H1 (cell line): ENCODE results near the gene ZFP2.

Experiments
- ATF2 ChIP-seq: IDR thresholded peaks from 2 replicates; pipeline ENCODE4 v1.6.1; 2012; ENCODE audit warnings: low read length, inconsistent platforms
- ATF3 ChIP-seq: IDR thresholded peaks from 2 replicates; pipeline ENCODE4 v1.6.1; 2011; ENCODE audit warnings: low read depth, mild to moderate bottlenecking, low read length; ENCODE audit not compliant: insufficient read depth
- CEBPB ChIP-seq: IDR thresholded peaks from 2 replicates; pipeline ENCODE4 v1.6.1; 2012; ENCODE audit warnings: low read depth, low read length
- CHD2 ChIP-seq: IDR thresholded peaks from 2 replicates; pipeline ENCODE4 v1.6.1; 2012; ENCODE audit warnings: low read length, improper control_type of control experiment
- CREB1 ChIP-seq: IDR thresholded peaks from 2 replicates; pipeline ENCODE4 v1.6.1; 2012; ENCODE audit warnings: inconsistent platforms
- CTCF ChIP-seq, 3 experiments: IDR thresholded peaks; 1 replicate in 2 of 3; 2 replicates in 1 of 3; pipeline versions ENCODE4 v1.5.1 to v1.6.1; 2011; ENCODE audit warnings: low read length in 3 of 3, mild to moderate bottlenecking in 3 of 3, inconsistent platforms in 2 of 3, low read depth in 1 of 3, moderate library complexity in 1 of 3; ENCODE audit not compliant: insufficient read depth in 1 of 3; ENCODE audit errors: control extremely low read depth in 1 of 3
- EP300 ChIP-seq, 2 experiments: IDR thresholded peaks; 1 replicate in 1 of 2; 2 replicates in 1 of 2; pipeline ENCODE4 v1.6.1; 2011 to 2012; ENCODE audit warnings: low read depth in 2 of 2, low read length in 2 of 2, mild to moderate bottlenecking in 2 of 2, borderline replicate concordance in 1 of 2, inconsistent platforms in 1 of 2, moderate library complexity in 1 of 2
- EZH2 ChIP-seq: fragments of 200-600 bp; sonication (generic); IDR thresholded peaks from 2 replicates; pipeline ENCODE4 v1.7.1; 2012; ENCODE audit warnings: low read depth, mild to moderate bottlenecking, moderate library complexity, low read length, inconsistent platforms; ENCODE audit not compliant: severe bottlenecking
- GABPA ChIP-seq: IDR thresholded peaks from 2 replicates; pipeline ENCODE4 v1.6.1; 2011; ENCODE audit warnings: mild to moderate bottlenecking, low read length, moderate library complexity, borderline replicate concordance; ENCODE audit not compliant: insufficient read depth
- NRF1 ChIP-seq: IDR thresholded peaks from 2 replicates; pipeline ENCODE4 v1.6.1; 2011; ENCODE audit warnings: mild to moderate bottlenecking, low read depth, low read length, improper control_type of control experiment
- POLR2A ChIP-seq, 2 experiments: IDR thresholded peaks; 1 replicate in 1 of 2; 2 replicates in 1 of 2; pipeline ENCODE4 v1.6.1; 2011; ENCODE audit warnings: low read depth in 2 of 2, low read length in 2 of 2, mild to moderate bottlenecking in 2 of 2; ENCODE audit errors: control extremely low read depth in 1 of 2
- RAD21 ChIP-seq, 2 experiments: IDR thresholded peaks in 1 of 2; conservative IDR thresholded peaks in 1 of 2; 2 replicates each; pipeline ENCODE4 v1.6.1; 2011; ENCODE audit warnings: low read depth in 2 of 2, low read length in 2 of 2, improper control_type of control experiment in 1 of 2, inconsistent platforms in 1 of 2, mild to moderate bottlenecking in 1 of 2, moderate library complexity in 1 of 2
- ZNF274 ChIP-seq: IDR thresholded peaks from 2 replicates; pipeline ENCODE4 v1.7.0; 2012; ENCODE audit warnings: low read length, borderline replicate concordance; ENCODE audit errors: extremely low read depth

GRCh38 chr5:178851951-178852350, 43.8 kb upstream of the ZFP2 start:
- TF ChIP-seq CTCF (IDR thresholded peaks at IDR 0.05; ENCODE audit: control extremely low read depth in 1 of 3, insufficient read depth in 1 of 3, low read depth in 1 of 3, low read length in 3 of 3): no peak
- TF ChIP-seq ATF2: no peak
- no peak for TF ChIP-seq POLR2A (IDR thresholded peaks at IDR 0.05; ENCODE audit: control extremely low read depth in 1 of 2, low read depth in 2 of 2, low read length in 2 of 2)
- no peak for TF ChIP-seq EP300 (IDR thresholded peaks at IDR 0.05; ENCODE audit: borderline replicate concordance in 1 of 2, low read depth in 2 of 2, low read length in 2 of 2)
- no peak for TF ChIP-seq NRF1
- no peak for TF ChIP-seq CHD2
- TF ChIP-seq CEBPB: no peak
- TF ChIP-seq EZH2: no peak
- no peak for TF ChIP-seq ZNF274
- no peak for TF ChIP-seq RAD21 (IDR thresholded peaks at IDR 0.05 in 1 of 2, conservative IDR thresholded peaks at IDR 0.05 in 1 of 2; ENCODE audit: low read depth in 2 of 2, low read length in 2 of 2)
- TF ChIP-seq GABPA: no peak
- TF ChIP-seq ATF3: no peak
- TF ChIP-seq CREB1: no peak
